Central memory CD4-positive, alpha-beta T cell (primary cell): Measurements from ENCODE around the gene ACER1.
"Not testable (repeated sequence)": the region's sequence is repeated elsewhere in the genome, so short reads cannot be mapped to it uniquely, and the experiment has no call there.

Source experiments
- DNase-seq: peaks from one replicate; pipeline ENCODE4 v3.0.0; 2022

Gene ACER1

DNA sequence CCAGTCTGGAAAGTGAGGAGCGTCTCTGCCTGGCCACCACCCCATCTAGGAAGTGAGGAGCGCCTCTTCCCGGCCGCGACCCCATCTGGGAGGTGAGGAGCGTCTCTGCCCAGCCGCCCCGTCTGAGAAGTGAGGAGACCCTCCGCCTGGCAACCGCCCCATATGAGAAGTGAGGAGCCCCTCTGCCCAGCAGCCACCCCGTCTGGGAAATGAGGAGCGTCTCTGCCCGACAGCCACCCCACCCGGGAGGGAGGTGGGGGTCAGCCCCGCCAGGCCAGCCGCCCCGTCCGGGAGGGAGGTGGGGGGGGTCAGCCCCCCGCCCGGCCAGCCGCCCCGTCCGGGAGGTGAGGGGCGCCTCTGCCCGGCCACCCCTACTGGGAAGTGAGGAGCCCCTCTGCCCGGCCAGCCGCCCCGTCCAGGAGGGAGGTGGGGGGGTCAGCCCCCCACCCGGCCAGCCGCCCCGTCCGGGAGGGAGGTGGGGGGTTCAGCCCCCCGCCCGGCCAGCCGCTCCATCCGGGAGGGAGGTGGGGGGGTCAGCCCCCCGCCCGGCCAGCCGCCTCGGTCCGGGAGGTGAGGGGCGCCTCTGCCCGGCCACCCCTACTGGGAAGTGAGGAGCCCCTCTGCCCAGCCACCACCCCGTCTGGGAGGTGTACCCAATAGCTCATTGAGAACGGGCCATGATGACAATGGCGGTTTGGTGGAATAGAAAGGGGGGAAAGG is 22.1 kb upstream of the ACER1 start:
- DNase-seq, result not testable (repeated sequence)

DNA sequence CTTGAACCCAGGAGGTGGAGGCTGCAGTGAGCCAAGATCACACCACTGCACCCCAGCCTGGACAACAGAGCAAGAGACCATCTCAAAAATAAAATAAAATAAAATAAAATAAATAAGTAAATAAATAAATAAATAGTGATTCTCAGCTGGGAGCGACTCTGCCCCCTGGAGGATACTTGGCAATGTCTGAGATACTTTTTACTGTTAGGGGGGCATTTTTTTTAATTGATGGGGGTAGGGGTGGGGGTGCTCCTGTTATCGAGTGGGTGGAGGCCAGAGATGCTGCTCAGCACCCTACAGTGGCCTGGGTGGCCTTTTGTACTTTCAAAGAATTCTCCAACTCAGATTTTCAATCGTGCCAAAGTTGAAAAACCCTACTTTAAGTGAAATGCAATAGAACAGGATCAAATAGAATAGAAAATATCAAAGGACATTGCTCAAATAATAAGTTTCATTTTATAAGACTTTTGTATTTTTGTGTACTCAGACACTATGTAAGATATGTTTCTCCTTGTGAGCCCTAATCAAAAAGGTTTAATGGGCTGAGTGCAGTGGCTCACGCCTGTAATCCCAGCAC is 20.8 kb upstream of the ACER1 start:
- DNase-seq, result no peak

DNA sequence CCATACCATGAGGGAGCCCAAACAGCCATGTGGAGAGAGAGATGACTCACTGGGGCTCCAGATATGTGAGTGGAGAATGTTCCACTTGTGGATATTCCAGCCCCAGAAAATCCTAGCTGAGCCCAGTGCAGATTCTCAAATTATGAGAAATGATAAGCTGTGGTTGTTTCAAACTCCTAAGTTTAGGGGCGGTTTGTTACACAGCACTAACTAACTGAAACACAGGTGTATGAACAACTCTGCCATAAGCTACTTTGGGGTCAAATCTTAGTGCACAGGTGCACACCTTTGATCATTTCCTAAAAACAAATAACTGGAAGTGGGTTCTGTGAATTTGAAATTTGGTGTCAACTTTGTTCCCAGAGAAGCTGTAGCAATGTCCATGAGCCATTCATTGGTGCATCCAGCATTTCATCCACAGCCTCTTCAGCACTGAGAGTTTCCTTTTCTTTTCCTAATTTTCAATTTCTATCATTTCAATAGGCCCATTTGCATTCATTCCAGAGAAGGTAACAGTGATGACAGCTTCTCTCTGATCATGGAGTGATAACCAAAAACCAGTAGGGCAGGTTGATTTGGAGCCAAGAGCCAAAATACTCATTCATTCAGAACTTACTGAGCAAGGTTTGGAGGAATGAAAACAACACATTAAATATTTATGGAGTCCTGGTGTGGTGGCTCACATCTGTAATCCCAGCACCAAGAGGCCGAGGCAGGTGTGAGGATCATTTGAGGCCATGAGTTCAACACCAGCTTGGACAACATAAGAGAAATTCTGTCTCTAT is 19.2 kb upstream of the ACER1 start:
- DNase-seq, result no peak

DNA sequence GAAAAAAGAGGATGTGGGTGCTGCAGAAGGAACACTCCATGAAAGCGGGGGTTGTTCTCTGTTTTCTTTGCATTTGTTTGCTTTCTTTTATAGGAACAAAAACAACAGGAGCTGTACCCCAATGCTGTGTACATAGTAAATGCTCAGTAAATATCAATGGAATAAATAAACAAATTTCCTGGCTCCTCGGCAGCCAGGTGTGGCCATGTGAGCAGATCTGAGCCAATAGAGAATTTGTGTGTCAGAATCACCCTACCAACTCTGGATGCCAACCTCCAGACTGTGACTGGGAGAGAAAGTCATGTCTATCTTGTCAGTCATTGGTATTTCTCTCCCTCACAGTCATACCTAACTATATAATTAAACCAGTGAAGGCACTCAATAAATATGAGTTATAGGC is 17.3 kb upstream of the ACER1 start:
- DNase-seq, result no peak

DNA sequence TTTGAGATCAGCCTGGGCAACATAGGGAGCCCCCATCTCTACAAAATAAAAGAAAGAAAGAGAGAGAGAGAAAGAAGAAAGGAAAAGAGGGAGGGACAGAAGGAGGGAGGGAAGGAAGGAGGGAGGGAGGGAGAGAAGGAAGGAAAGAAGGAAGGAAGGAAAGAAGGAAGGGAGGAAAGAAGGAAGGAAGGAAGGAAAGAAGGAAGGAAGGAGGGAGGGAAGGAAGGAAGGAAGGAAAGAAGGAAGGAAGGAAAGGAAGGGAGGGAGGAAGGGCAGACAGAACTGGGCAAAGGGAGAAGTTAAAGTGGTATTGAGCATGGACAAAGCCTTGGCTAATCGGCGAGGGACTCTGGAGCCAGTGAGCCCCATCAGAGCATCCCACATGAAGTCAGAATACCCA is 15.9 kb upstream of the ACER1 start:
- not testable (repeated sequence) for DNase-seq

DNA sequence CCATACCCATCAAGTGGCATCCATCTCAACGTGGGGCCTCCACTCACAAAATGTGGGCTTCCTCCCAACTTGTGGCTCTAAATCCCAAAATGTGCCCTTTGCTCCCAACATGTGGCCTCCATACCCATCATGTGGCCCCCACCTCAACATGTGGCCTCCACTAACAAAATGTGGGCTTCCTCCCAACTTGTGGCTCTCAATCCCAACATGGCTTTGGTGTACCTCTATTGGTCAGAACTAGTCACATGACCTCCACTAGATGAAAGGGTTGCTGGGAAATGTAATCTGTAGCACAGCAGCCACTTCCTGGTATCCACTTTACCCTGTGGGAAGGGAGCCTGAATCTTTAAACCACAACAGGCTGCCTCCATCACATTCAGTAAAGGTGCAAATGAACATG is 10.1 kb upstream of the ACER1 start:
- DNase-seq, result no peak

DNA sequence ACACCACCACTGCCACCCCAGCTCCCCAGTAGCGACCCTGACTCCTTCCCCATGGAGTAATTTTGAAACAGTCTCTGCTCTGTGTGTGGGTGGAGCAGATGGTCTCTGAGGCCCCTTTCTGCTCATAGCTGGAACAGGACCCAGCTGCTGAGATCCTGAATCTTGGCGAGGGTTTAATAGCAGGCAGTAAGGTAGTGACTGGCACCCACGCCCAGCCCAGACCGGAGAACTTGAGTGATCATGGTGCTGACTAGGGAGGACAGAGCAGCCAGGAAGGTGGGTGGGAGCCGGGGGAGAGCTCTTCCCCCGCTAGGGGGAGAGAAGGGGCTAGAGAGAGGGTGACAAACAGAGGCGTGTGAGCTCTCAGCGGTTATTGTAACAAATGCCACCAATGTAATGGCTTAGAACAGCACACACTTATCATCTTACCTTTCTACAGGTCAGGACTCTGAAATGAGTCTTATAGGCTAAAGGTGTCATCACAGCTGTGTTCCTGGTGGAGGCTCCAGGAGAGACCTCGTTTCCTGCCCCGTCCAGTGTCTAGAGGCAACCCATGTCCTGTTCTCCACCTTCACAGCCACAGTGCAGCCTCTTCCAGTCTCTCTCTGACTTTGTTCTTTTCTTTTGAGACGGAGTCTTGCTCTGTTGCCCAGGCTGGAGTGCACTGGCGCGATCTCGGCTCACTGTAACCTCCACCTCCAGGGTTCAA is 7.2 kb upstream of the ACER1 start:
- no peak for DNase-seq

DNA sequence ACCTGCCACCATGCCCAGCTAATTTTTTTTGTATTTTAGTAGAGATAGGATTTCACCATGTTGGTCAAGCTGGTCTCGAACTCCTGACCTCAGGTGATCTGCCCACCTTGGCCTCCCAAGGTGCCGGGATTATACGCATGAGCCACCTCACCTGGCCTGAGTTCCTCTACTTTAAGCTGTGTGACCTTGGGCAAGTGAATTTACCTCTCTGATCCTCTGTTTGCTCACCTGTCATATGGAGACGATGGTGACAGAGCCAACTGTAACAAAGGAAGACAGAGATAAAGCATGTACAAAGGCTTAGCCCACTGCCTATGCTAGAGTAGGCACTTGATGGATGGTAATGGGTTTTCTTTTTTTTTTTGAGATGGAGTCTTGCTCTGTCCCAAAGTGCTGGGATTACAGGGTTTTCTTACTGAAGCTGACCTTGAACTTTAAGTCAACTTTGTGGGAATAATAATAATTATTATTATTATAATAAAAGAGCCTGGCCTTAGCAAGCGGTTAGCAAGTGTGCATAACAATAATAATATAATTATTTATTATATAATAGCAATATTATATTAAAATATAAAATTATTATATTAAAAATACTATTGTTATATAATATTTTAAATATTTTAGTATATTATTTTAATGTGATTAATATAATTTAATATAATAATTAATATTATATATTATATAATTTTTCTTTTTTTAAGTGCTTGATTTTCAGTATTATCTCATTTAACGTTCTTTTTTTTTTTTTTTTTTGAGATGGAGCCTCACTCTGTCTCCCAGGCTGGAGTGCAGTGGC is 1.3 kb upstream of the ACER1 start:
- no peak for DNase-seq

DNA sequence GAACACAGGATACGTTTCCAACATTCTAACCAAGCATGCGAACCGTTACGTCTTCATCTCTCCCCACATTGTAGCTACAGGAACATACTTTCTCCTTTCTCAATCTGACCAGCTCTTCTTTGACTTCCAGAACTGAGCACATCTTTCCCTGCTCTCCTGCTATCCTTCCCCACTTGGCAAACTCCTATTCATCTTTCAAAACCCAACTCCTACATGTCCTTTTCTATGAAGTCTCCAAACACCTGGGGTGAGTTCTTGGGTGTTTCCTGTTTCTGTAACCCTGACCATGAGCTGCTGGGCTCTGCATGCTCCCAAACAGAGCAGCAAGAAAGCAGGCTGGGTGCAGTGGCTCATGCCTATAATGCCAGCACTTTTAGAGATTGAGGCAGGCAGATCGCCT is 6.6 kb downstream of the ACER1 start:
- no peak for DNase-seq

DNA sequence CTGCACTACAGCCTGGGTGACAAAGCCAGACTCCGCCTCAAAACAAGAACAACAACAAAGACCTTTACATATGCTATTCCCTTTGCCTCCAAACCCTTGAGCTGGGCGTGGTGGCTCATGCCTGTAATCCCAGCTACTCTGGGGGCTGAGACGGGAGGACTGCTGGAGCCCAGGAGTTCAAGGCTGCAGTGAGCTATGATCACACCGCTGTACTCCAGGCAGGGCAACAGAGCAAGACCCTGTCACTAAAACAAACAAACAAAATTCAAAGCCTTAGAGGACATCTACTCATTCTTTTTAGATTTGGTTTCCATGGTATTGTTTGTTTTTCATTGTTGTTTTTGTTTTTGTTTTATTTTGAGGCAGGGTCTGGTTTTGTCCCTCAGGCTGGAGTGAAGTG is 7.8 kb downstream of the ACER1 start:
- no peak for DNase-seq

DNA sequence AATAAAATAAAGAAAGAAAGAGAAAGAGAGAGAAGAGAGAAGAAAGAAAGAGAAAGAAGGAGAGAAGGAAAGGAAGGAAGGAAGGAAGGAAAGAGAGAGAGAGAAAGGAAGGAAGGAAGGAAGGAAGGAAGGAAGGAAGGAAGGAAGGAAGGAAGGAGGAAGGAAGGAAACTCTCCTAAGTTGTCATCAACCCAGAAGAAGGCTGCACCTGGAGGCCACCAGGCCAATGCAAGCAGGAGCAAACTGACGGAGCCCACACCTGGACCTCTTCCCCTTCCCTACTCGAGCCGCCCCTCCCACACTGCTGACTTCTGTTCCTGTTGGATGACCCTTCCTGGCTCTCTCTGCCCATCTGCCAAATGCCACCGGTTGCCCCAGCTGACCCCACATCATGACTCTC is 8.7 kb downstream of the ACER1 start:
- DNase-seq, result no peak

DNA sequence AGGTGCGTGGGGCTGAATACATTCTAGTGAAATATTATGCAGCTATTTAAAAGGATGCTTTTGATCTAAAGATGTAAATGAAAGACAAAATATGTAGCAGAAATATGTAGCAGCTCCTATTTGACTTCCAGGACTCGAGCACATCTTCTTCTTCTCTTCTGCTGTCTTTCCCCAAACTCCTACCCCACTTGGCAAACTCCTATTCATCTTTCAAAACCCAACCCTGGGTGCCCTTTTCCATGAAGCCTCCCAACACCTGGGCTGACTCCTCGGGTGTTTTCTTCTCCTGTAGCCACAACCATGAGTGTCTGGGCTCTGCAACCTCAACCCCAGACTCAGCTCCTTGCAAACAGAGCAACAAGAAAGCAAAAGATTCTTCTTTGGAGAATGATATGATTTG is 11.1 kb downstream of the ACER1 start:
- no peak for DNase-seq

DNA sequence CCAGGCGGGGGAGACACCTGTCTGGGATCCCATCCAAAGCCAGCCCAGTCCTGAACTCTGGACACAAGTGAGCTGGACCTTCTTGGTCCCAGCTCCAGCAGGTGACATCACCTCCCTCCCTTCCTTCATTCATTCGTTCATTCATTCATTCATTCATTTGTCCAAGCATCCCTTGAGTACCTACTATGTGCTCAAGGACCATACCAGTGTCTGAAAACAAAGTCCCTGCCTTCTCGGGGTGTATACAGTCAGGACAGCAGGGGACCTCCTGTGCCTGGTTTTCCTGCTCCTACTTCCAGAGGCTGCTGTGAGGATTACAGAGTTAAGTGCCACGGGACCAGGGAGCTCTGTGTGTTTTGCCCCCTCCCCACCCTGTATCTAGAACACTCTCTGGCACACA is 14.0 kb downstream of the ACER1 start:
- no peak for DNase-seq

DNA sequence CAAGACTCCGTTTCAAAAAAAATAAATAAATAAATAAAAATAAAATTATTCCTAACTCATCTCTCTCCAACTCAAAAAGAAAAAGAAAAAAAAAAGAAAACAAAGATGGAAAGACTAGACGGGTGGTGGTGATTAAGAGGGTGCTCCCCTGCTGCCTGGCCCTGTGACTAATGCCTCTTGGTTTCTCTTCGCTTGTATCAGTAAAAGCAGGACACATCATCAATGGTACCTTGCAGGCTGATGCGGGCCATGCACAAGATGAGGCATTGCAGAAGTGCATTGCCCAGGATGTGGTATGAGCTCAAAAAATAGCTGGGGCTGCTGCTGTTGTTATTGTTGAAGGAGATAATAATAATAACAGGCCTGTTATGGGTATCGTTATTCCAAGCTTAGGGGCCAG is 14.6 kb downstream of the ACER1 start:
- DNase-seq, result no peak

DNA sequence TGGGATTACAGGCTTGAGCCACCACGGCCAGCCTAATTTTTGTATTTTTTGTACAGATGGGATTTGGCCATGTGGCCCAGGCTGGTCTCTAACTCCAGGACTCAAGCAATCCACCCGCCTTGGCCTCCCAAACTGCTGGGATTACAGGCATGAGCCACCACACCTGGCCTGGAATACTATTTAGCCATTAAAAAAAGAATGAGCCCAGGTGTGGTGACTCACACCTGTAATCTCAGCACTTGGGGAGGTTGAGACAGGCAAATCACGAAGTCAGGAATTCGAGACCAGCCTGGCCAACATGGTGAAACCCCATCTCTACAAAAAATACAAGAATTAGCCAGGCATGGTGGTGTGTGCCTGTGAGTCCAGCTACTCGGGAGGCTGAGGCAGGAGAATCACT is 17.8 kb downstream of the ACER1 start:
- not testable (repeated sequence) for DNase-seq

DNA sequence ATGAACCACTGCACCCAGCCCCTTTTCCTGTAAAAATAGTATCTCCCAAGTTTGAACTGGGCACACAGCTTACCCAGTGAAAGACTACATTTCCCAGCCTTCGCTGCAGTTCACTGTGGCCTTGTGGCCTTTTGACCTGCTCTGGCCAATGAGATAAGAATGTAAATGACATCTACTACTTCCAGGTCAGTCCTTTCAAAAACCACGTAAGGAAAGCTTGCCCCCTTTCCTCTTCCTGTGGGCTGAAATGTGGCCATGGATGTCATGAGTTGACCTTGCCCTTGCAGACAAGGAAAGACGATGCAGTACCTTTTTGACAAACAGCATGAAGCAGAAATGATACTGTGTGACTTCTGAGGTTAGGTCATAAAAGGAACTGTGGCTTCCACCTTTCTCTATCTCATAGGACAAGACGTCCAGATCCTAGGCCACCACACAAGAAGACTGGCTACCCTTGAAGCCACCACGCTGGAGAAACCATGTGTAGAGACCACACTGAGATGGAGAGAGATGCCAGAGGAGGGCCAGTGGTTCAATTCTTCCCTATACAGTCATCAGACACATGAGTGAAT is 19.9 kb downstream of the ACER1 start:
- no peak for DNase-seq

DNA sequence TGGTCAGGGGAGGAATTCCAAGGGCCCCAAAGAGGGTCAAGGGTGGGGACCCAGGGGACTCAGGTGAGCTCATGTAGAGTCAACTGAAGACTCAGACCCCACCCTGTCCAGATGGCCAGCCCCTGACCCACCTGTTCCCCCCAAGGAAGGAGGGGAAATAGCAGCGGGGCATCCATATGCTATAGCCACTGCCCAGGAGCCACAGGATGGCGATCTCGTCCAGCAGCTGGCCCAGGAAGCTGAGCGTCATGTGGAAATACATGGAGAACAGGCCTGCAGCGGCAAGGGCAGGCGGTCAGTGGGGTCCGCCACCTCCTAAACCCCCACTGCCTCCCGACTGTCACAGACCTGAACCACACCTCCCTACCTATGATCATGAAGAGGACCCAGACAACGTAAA is 21.4 kb downstream of the ACER1 start:
- DNase-seq, result no peak

DNA sequence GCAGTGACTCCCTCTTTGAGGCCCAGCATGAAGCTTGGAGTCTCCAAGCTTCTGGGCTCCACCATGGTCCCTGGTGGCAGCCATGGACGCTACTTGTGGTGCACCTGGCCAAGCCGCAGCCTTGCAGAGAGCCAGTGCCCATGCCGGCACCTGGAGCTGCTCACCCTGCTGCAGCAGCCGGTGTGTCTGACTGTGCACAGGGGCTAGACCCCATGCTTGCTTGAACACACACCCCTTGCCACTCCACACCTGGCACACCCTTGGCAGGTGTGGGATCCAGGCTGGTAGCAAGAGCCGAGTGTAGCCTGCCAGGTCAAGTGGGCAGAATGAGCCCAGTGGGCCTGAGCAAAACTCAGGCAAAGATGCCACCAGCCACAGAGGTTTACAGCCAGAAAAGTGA is 35.0 kb downstream of the ACER1 start:
- DNase-seq, result no peak

DNA sequence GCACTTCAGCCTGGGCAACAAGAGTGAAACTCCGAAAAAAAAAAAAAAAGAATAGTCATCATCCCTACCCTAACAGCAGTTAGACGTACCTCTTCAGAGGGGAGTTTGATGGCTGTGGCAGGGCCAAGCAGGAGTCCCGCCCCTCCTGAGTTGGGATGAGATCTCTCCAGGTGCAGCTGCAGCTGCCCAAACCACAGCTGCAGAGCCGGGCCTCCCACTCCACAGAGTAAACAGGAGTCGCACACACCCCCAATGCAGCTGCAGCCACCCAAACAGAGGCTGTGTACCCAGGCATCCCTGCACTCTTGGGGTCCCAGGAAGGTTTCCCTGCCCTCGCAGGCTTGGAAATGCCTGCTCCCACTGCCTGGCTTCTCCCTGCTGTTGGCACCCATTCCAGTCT is 36.2 kb downstream of the ACER1 start:
- DNase-seq, result no peak

DNA sequence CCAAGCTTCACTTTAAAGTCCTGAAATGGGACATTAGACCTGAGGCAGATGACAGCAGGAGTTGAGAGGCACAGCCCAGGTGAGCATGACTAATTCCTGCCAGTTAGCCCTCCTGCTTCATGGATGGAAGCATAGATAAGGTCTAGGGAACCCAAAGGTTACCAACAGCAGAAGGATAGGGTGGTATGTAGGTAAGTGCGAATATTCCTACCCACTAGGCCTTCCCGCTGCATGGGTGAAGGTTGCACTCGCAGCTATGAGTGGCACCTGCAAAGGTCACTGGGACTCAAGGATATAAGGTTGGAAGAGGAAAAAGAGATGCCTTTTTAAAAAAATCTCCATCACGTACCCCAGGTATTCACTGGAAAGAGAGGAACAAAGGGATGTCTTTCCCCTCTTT is 41.4 kb downstream of the ACER1 start:
- DNase-seq, result no peak

DNA sequence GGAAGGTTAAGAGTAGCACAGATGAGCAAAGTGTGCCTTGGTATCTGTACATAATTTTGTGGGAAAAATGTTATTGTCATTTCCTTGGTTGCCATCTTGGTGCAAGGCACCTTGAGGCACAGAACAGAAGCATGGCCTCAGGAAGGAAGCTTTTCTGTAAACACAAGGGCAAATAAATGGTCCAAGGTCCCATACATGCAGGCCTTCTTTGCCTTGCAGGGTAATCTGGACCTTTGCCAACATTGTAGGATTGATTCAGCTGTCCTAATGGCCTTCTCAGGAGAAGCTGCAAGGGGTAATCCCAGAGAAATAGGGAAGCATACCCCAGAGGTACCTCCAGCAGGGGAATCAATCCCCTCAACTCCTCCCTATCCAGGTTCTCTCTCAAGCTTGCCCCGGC is 44.7 kb downstream of the ACER1 start:
- DNase-seq, result no peak

DNA sequence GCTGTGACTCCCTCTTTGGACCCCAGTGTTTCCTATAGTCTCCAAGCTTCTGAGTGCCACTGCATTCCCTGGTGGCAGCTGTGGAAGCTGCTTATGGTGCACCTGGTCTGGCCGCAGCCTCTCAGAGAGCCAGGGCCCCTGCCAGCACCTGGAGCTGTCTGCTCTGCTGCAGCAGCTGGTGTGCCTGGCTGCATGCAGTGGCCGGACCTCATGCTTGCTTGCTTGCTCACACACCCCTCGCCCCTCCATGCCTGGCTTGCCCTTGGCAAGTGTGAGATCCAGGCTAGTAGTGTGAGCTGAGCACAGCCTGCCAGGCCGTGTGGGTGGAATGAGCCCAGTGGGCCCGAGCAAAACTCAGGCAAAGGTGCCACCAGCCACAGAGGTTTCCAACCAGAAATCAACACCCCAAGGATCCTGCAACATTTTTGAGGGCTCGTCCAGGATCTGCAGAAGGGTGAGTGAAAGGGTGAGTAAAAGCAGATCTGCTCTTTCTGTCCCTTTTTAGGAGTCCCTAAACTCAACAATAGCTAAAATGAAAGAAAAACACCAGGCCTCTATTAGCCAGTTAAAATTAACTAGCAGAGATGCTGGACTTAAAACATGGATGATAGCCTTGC is 46.0 kb downstream of the ACER1 start:
- no peak for DNase-seq
